Naive thymus-derived CD4-positive, alpha-beta T cell (primary cell): ENCODE data around the gene PDZD4. TPM values are rescaled to one million over a fixed set of nuclear protein-coding genes. Genes with fewer than 3 reads are reported as not detected.
A peak's percentile ranks its signal among the peaks of the same experiment; 100 is the strongest.

Experiments
- ATAC-seq: fragments of 150-1000 bp; cut with Tn5 transposase; 2 replicates; pipeline ENCODE4 v1.10.0; 2021; ENCODE audit warnings: mild to moderate bottlenecking, moderate library complexity
- CTCF ChIA-PET: fragments of 350-600 bp; sonication (Branson Sonifier 250); formaldehyde crosslinking; loops from one replicate; lab custom pipeline; 2021; ENCODE audit warnings: antibody characterized with exemption; lab: Charles Lee
- POLR2A ChIA-PET: fragments of 350-600 bp; sonication (Branson Sonifier 250); formaldehyde crosslinking; loops from one replicate; lab custom pipeline; 2021; ENCODE audit warnings: antibody characterized with exemption, inconsistent platforms; lab: Charles Lee
- DNase-seq, 9 donors: peaks; one replicate each; pipeline versions ENCODE4 v3.0.0 to v3.0.0-alpha.2; 2020 to 2022; ENCODE audit warnings: mixed read lengths in 1 of 9
- H3K27ac ChIP-seq: one replicate; pipeline ENCODE4 v1.7.0; 2013; ENCODE audit warnings: mild to moderate bottlenecking, low read depth, low read length, moderate library complexity
- H3K27me3 ChIP-seq, 2 donors: one replicate each; pipeline ENCODE4 v1.7.0; 2013; ENCODE audit warnings: low read length in 2 of 2, mild to moderate bottlenecking in 2 of 2, moderate library complexity in 2 of 2; ENCODE audit not compliant: control insufficient read depth in 2 of 2, insufficient read depth in 2 of 2
- H3K36me3 ChIP-seq, 3 experiments: 1 replicate in 2 of 3; 2 replicates in 1 of 3; pipeline ENCODE4 v1.7.0; 2013; ENCODE audit warnings: low read length in 3 of 3, mild to moderate bottlenecking in 3 of 3, moderate library complexity in 1 of 3; ENCODE audit not compliant: insufficient read depth in 3 of 3, control insufficient read depth in 2 of 3
- H3K4me1 ChIP-seq, 2 donors: one replicate each; pipeline ENCODE4 v1.7.0; 2013; ENCODE audit warnings: low read length in 2 of 2, mild to moderate bottlenecking in 2 of 2, moderate library complexity in 1 of 2; ENCODE audit not compliant: control insufficient read depth in 2 of 2, insufficient read depth in 2 of 2
- H3K4me3 ChIP-seq: 2 replicates; pipeline ENCODE4 v1.7.0; 2013; ENCODE audit warnings: mild to moderate bottlenecking, low read length
- H3K9me3 ChIP-seq, 3 experiments: 1 replicate in 2 of 3; 2 replicates in 1 of 3; pipeline ENCODE4 v1.7.0; 2013; ENCODE audit warnings: low read length in 3 of 3; ENCODE audit not compliant: control insufficient read depth in 2 of 3
- H3K27ac Mint-ChIP-seq, 9 donors: one replicate each; pipeline ENCODE4 v1.8.0; 2020 to 2022; ENCODE audit warnings: mixed read lengths in 9 of 9, mild to moderate bottlenecking in 8 of 9, moderate library complexity in 5 of 9, inconsistent platforms in 2 of 9
- H3K27me3 Mint-ChIP-seq, 5 donors: one replicate each; pipeline ENCODE4 v1.8.0; 2021 to 2022; ENCODE audit warnings: mixed read lengths in 5 of 5, mild to moderate bottlenecking in 1 of 5
- H3K36me3 Mint-ChIP-seq, 5 donors: one replicate each; pipeline ENCODE4 v1.8.0; 2020 to 2022; ENCODE audit warnings: mixed read lengths in 5 of 5, mild to moderate bottlenecking in 3 of 5, inconsistent platforms in 1 of 5
- H3K4me1 Mint-ChIP-seq, 7 donors: one replicate each; pipeline ENCODE4 v1.8.0; 2020 to 2022; ENCODE audit warnings: mixed read lengths in 7 of 7, mild to moderate bottlenecking in 3 of 7, inconsistent platforms in 1 of 7
- H3K4me3 Mint-ChIP-seq, 10 donors: one replicate each; pipeline ENCODE4 v1.8.0; 2020 to 2022; ENCODE audit warnings: mild to moderate bottlenecking in 10 of 10, mixed read lengths in 10 of 10, moderate library complexity in 6 of 10, inconsistent platforms in 2 of 10
- H3K9me3 Mint-ChIP-seq, 11 donors: one replicate each; pipeline ENCODE4 v1.8.0; 2020 to 2022; ENCODE audit warnings: mixed read lengths in 11 of 11, mild to moderate bottlenecking in 4 of 11, inconsistent platforms in 1 of 11, moderate library complexity in 1 of 11
- intact Hi-C, 2 donors: fragments of 100-400 bp; cut with micrococcal nuclease; formaldehyde crosslinking; loops; one replicate each; pipeline ENCODE4 v1.15.1; 2023
- polyA plus RNA-seq, 2 donors: library from polyadenylated mRNA; unstranded; fragments of 300-500 nt; fragmentation: Illumina TruSeq; gene quantifications; one replicate each; pipeline ENCODE4 v1.2.3, GENCODE V29; 2021
- total RNA-seq, 6 experiments: library from RNA in 5 of 6; stranded (reverse) in 5 of 6; gene quantifications; 1 replicate in 5 of 6; 2 replicates in 1 of 6; pipeline ENCODE4 v1.2.3 and lab custom pipeline; 2021 to 2026

Gene PDZD4
- total and polyA plus RNA-seq, 7 experiments from 2014 or later: 0.07 to 29.0 (median 0.51) TPM

DNA sequence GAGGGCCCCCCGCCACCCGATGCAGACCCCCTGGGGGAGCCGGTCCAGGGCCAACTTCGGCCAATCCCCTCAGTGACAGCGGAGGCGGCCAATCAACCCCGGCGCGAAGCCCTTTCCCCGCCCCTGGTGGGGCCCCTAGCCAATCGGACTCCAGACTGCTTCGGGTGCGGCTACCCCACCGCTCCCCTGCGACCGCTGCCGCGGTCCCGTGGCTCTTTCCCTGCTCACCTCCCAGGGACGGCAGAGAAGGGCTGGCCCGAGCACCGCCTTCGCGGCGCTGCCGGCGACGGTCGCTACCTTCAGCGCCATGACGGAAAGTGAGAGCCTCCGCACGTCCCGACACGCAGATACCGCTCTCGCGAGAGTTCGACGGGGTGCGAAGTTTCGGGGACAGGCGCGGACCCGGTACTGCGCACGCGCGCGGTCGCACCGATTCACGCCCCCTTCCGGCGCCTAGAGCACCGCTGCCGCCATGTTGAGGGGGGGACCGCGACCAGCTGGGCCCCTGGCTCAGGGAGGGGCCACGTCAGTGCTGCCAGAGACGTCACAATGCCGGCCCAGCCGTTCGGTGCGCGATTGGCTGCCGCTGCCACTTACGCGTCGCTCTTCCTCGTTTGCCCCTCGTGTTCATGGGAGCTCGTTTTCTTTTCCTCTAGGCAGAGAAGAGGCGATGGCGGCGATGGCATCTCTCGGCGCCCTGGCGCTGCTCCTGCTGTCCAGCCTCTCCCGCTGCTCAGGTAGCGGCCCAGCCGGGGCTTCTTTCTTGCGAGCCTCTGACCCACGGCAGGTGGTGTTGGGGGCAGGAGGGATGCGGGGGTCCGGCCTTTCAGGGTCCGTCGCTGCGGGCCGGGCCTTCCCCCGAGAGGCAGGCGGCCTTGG lies 36.1 kb downstream of the PDZD4 start, which contains the start of the genes IDH3G and SSR4:
TSS of gene IDH3G (minus strand) at position 358 of the 879 bp plus-strand sequence. CDS start at position 309, 49 bp downstream.
TSS of gene SSR4 (plus strand) at position 651 of the 879 bp plus-strand sequence. CDS start at position 671, 20 bp downstream.
- peaks cover 0 to 39% (median 25%) of the 10 kb centered on the region in 7 donors for H3K4me1 Mint-ChIP-seq
- intact Hi-C loops: loop anchor here (1.0 to 10.0 kb wide), 13 partner anchors 23 to 753 kb away; partner anchors contain the start of genes ABCD1 (in 2 of the 2), BCAP31 (in 2 of the 2), HAUS7 (in 2 of the 2) and CCNQ (in 1 of the 2)
- peak within 1 kb of the TSS; percentile 97 for H3K27ac ChIP-seq
- peaks cover 0 to 37% (median 0%) of the 10 kb centered on the region in 3 experiments for H3K36me3 ChIP-seq
- H3K27ac Mint-ChIP-seq: peak within 1 kb of the TSS; percentile 86 to 95 (median 92)
- CTCF ChIA-PET: interaction anchor here (1.0 kb wide), 1 partner anchor 228 kb away, joined by 3 read pairs; no protein-coding TSS in a partner anchor
- H3K9me3 ChIP-seq: no peaks in the 10 kb centered on the region
- peak; percentile 97 for ATAC-seq
- peak within 1 kb of the TSS; percentile 86 to 95 (median 92) for H3K4me3 Mint-ChIP-seq
- peak; percentile 83 to 96 (median 93) for DNase-seq
- peaks cover 8 to 12% of the 10 kb centered on the region in 2 donors for H3K4me1 ChIP-seq
- no peaks in the 10 kb centered on the region for H3K27me3 ChIP-seq
- H3K36me3 Mint-ChIP-seq: peaks cover 0 to 6% (median 0%) of the 10 kb centered on the region in 5 donors
- no peaks in the 10 kb centered on the region for H3K27me3 Mint-ChIP-seq
- peak within 1 kb of the TSS; percentile 75 for H3K4me3 ChIP-seq
- peaks cover 0 to 2% (median 0%) of the 10 kb centered on the region in 11 donors for H3K9me3 Mint-ChIP-seq
- POLR2A ChIA-PET: interaction anchor here (0.7 to 2.5 kb wide), 8 partner anchors 24 to 180 kb away, joined by 3 to 30 read pairs (median 4); partner anchors contain the start of genes ARHGAP4, BCAP31 and HCFC1

DNA sequence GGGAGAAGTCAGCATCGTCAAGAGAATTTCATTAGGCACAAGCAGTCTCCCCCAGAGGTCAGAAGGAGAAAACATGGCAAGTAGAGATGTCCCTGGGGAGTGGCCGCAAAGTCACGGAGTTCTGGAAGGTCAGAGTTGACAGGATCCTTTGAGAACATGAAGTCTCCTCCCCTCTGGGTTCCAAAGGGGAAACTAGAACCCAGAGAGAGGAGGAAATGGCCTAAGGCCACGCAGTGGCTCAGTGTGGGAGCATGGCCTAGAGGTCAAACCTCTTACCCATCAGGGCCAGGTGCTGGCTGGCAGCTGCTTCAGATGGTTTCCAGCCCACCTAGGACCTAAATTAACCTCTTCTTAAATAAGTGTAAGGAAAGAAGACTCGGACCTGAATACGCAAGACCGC lies 37.1 kb downstream of the PDZD4 start:
- intact Hi-C loops: loop anchor here in 1 of 2 donors (10.0 kb wide), 1 partner anchor 582 kb away; the partner anchor contains the start of genes EMD and FLNA

DNA sequence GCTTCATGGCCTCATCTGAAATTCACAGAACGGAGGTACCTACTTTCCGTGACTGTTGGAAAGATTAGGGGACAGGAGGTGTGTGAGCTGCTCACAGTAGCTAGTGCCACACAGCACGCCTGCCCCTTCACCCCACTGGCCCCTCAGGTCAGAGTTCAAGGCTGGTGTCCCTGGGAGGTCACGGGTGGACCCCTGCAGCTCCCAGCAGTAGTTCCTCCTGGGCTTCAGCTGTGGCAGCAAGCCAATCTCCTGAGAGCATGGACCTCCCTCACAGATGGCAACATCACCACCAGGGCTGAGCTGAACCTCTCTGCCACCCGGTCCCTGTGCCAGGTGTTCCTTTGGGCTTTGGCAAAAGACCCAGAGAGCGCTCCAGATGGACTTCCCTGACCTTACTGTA lies 38.0 kb downstream of the PDZD4 start:
- H3K4me3 Mint-ChIP-seq: peak overlapping the region in 6 of 10 donors; percentile 87 to 95 (median 92)
- intact Hi-C loops: loop anchor here in 1 of 2 donors (10.0 kb wide), 1 partner anchor 582 kb away; the partner anchor contains the start of genes EMD and FLNA
- Histone ChIP-seq H3K9me3 (no peaks in the 10 kb centered on the region), H3K27ac (no peak overlapping the region), H3K4me3 (no peak overlapping the region), H3K27me3 (no peaks in the 10 kb centered on the region), H3K4me1 (peaks cover 8 to 12% of the 10 kb centered on the region in 2 donors), H3K36me3 (peaks cover 0 to 39% (median 0%) of the 10 kb centered on the region in 3 experiments)
- no peak overlapping the region for H3K27ac Mint-ChIP-seq
- CTCF ChIA-PET: no interaction called here
- POLR2A ChIA-PET: interaction anchor here (0.9 kb wide), 1 partner anchor 134 kb away, joined by 4 read pairs; the partner anchor contains the start of gene ARHGAP4
- no peaks in the 10 kb centered on the region for H3K27me3 Mint-ChIP-seq
- DNase-seq (no peak), ATAC-seq (no peak)
- H3K9me3 Mint-ChIP-seq: peaks cover 0 to 2% (median 0%) of the 10 kb centered on the region in 11 donors
- H3K36me3 Mint-ChIP-seq: peaks cover 0 to 6% (median 0%) of the 10 kb centered on the region in 5 donors
- peaks cover 0 to 34% (median 25%) of the 10 kb centered on the region in 7 donors for H3K4me1 Mint-ChIP-seq

More for the DNA sequence above, 37.1 kb downstream of the PDZD4 start:
- H3K4me3 ChIP-seq: peak overlapping the region; percentile 75
- peaks cover 0 to 2% (median 0%) of the 10 kb centered on the region in 11 donors for H3K9me3 Mint-ChIP-seq
- H3K27me3 Mint-ChIP-seq: no peaks in the 10 kb centered on the region
- H3K4me3 Mint-ChIP-seq: peak overlapping the region; percentile 86 to 95 (median 92)
- ChIA-PET CTCF (no interaction called here), POLR2A (interaction anchor here (1.5 to 2.5 kb wide), 3 partner anchors 69 to 178 kb away, joined by 3 to 30 read pairs (median 5); partner anchors contain the start of genes ARHGAP4, BCAP31 and HCFC1)
- peaks cover 0 to 6% (median 0%) of the 10 kb centered on the region in 5 donors for H3K36me3 Mint-ChIP-seq
- H3K27ac ChIP-seq: peak overlapping the region; percentile 97
- peaks cover 8 to 12% of the 10 kb centered on the region in 2 donors for H3K4me1 ChIP-seq
- H3K9me3 ChIP-seq: no peaks in the 10 kb centered on the region
- H3K4me1 Mint-ChIP-seq: peaks cover 0 to 38% (median 25%) of the 10 kb centered on the region in 7 donors
- no peak for DNase-seq
- H3K27ac Mint-ChIP-seq: peak overlapping the region; percentile 48 to 95 (median 89)
- H3K27me3 ChIP-seq: no peaks in the 10 kb centered on the region
- ATAC-seq: no peak
- peaks cover 0 to 37% (median 0%) of the 10 kb centered on the region in 3 experiments for H3K36me3 ChIP-seq

DNA sequence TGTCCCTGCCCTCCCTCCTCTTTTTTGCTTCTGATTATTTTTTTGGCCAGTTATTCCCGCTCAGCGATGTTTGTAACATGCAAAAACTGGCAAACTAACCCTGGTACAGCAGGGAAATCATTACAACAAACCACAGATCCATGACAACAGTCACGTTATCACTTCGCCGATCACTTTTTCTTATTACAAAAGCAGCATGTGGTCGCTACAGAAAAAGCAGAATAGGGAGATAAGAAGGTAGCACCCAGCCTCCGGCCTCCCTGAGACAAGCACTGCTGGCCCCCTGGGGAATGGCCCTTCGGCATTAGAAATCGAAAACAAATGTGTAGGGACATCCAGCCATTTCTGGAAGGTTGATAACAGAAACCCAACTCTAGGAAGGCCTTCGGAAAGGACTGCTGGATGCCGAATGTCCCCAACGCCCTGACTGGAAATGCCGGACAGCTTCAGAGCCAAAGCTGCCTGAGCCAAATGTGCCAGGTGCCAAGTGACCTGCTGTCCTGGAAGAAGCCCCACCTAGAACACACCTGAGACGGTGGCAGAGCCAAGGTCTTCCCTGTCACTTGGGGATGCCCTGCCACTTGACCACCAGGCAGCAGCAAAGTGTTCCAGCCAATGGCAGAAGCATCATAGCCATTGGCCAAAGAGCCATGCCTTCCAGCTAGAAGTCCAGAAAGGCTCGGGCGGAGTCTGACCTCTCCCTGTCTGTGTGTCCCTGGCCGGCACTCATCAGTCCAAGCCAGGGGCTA lies 39.1 kb downstream of the PDZD4 start:
- ChIA-PET CTCF (no interaction called here), POLR2A (interaction anchor here (0.5 kb wide), 1 partner anchor 106 kb away, joined by 4 read pairs; no protein-coding TSS in a partner anchor)
- Histone ChIP-seq H3K9me3 (no peaks in the 10 kb centered on the region), H3K4me3 (no peak overlapping the region), H3K36me3 (peaks cover 0 to 43% (median 0%) of the 10 kb centered on the region in 3 experiments), H3K27me3 (no peaks in the 10 kb centered on the region), H3K27ac (no peak overlapping the region), H3K4me1 (peaks cover 8 to 12% of the 10 kb centered on the region in 2 donors)
- intact Hi-C loops: loop anchor here in 1 of 2 donors (10.0 kb wide), 1 partner anchor 584 kb away; the partner anchor contains the start of genes EMD and FLNA
- no peaks in the 10 kb centered on the region for H3K27me3 Mint-ChIP-seq
- peaks cover 0 to 28% (median 22%) of the 10 kb centered on the region in 7 donors for H3K4me1 Mint-ChIP-seq
- no peak for DNase-seq
- peaks cover 0 to 6% (median 0%) of the 10 kb centered on the region in 5 donors for H3K36me3 Mint-ChIP-seq
- no peak overlapping the region for H3K27ac Mint-ChIP-seq
- no peak for ATAC-seq
- H3K4me3 Mint-ChIP-seq: peak overlapping the region in 1 of 10 donors; percentile 11
- peaks cover 0 to 2% (median 0%) of the 10 kb centered on the region in 11 donors for H3K9me3 Mint-ChIP-seq

DNA sequence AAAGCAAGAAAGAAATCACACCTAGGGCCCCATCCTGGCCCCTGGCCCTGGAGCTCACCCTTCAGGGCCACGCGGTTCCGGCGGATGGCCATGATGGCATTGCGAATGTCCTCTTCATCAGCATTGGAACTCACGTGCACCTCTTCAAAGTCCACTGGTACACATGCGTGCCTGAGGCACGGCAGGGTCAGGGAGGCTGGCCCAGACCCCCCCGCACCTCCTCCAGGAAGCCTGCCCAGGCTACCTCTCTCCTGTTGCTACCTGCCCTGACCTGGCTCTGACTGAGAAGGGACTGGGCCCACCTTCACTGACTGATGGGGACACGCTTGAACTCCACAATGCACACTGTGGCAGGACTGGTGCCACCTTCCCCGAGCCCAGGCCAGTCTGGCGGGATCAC lies 40.7 kb downstream of the PDZD4 start:
- ChIA-PET POLR2A (no interaction called here), CTCF (no interaction called here)
- Histone ChIP-seq H3K4me3 (no peak overlapping the region), H3K27me3 (no peaks in the 10 kb centered on the region), H3K36me3 (peaks cover 0 to 54% (median 0%) of the 10 kb centered on the region in 3 experiments), H3K4me1 (peaks cover 8 to 12% of the 10 kb centered on the region in 2 donors), H3K9me3 (no peaks in the 10 kb centered on the region), H3K27ac (no peak overlapping the region)
- Mint-ChIP-seq H3K4me1 (peaks cover 0 to 19% (median 13%) of the 10 kb centered on the region in 7 donors), H3K27me3 (no peaks in the 10 kb centered on the region), H3K9me3 (peaks cover 0 to 2% (median 0%) of the 10 kb centered on the region in 11 donors), H3K4me3 (no peak overlapping the region), H3K36me3 (peaks cover 0 to 6% (median 0%) of the 10 kb centered on the region in 5 donors), H3K27ac (no peak overlapping the region)
- no peak for ATAC-seq
- no peak for DNase-seq
- intact Hi-C loops: loop anchor here in 1 of 2 donors (10.0 kb wide), 1 partner anchor 585 kb away; the partner anchor contains the start of genes EMD and FLNA
